ENCODE measurements around the gene UGGT2.

- TF ChIP-seq CTCF (conservative IDR thresholded peaks at IDR 0.05; ENCODE audit: low read length) (no peak), EZH2phosphoT487 (IDR thresholded peaks at IDR 0.05; ENCODE audit: borderline replicate concordance, low read depth, low read length) (no peak)
These were observed 134.3 kb downstream of the UGGT2 start for GRCh38 chr13:95918860-95919259.

All from OCI-LY7 (cell line).